GM12878 (cell line): ENCODE results near the gene C10orf67. TPM values are rescaled to one million over a fixed set of nuclear protein-coding genes. Genes with fewer than 3 reads are reported as not detected.

ENCODE experiments used
- ATAC-seq: fragments of 200-7000 bp; cut with Tn5 transposase; 3 replicates; pipeline ENCODE4 v1.9.1; 2020; ENCODE audit warnings: mild to moderate bottlenecking, moderate library complexity
- BruUV-seq: library from RNA; stranded (reverse); fragments of 400-500 nt; replicated peaks from 2 replicates; lab custom pipeline; 2021; lab: Mats Ljungman, UMichigan
- CTCF ChIA-PET: fragments of 300-600 bp; sonication (Branson Sonifier 250); formaldehyde crosslinking; extraction: SDS; loops from one replicate; lab custom pipeline; 2021; ENCODE audit warnings: inconsistent platforms; lab: Yijun Ruan, JAX
- POLR2A ChIA-PET: fragments of 350-600 bp; formaldehyde crosslinking; extraction: SDS; loops from one replicate; lab custom pipeline; 2021; ENCODE audit warnings: inconsistent platforms; lab: Charles Lee
- RAD21 ChIA-PET: fragments of 300-600 bp; sonication (Branson Sonifier 250); formaldehyde crosslinking; loops from one replicate; lab custom pipeline; 2023; ENCODE audit warnings: antibody characterized with exemption; ENCODE audit not compliant: unreplicated experiment; lab: Charles Lee
- SMC1A ChIA-PET: fragments of 300-600 bp; sonication (Branson Sonifier 250); formaldehyde crosslinking; loops from one replicate; lab custom pipeline; 2023; ENCODE audit not compliant: unreplicated experiment, uncharacterized antibody; lab: Charles Lee
- DNase-seq: peaks from one replicate; pipeline ENCODE4 v3.0.0-alpha.2; 2011; ENCODE audit warnings: low read depth, low spot score
- FAIRE-seq: peaks from 3 replicates; lab custom pipeline; 2011; peaks lifted over from hg19 to GRCh38; lab: Jason Lieb, UNC
- H2AFZ ChIP-seq: 2 replicates; pipeline ENCODE4 v1.6.0; 2011; ENCODE audit warnings: low read depth, low read length, control low read depth; ENCODE audit not compliant: control insufficient read depth
- H3K27ac ChIP-seq: 2 replicates; pipeline ENCODE4 v1.5.1; 2011; ENCODE audit warnings: control low read depth; ENCODE audit not compliant: control insufficient read depth, insufficient read depth
- H3K27me3 ChIP-seq, 2 experiments: replicated peaks in 1 of 2; 2 replicates each; pipeline versions ENCODE4 v1.6.0 to v1.6.1; 2011; ENCODE audit warnings: low read length in 1 of 2; ENCODE audit not compliant: control insufficient read depth in 2 of 2, insufficient read depth in 2 of 2
- H3K36me3 ChIP-seq, 2 experiments: 2 replicates each; pipeline ENCODE4 v1.5.1; 2011; ENCODE audit warnings: low read length in 1 of 2; ENCODE audit not compliant: control insufficient read depth in 2 of 2, insufficient read depth in 2 of 2
- H3K4me1 ChIP-seq: 2 replicates; pipeline ENCODE4 v1.6.1; 2011; ENCODE audit warnings: mild to moderate bottlenecking, low read length, moderate library complexity, mixed read lengths; ENCODE audit not compliant: control insufficient read depth, insufficient read depth
- H3K4me2 ChIP-seq: 2 replicates; pipeline ENCODE4 v1.6.0; 2011; ENCODE audit warnings: control low read depth; ENCODE audit not compliant: control insufficient read depth, insufficient read depth
- H3K4me3 ChIP-seq: fragments of 200-600 bp; sonication (generic); 2 replicates; pipeline ENCODE4 v1.5.1; 2016
- H3K79me2 ChIP-seq: 2 replicates; pipeline ENCODE4 v1.6.0; 2011; ENCODE audit warnings: low read length; ENCODE audit not compliant: control insufficient read depth, insufficient read depth
- H3K9ac ChIP-seq: 2 replicates; pipeline ENCODE4 v1.8.0; 2011; ENCODE audit warnings: low read length, control low read depth, mixed read lengths; ENCODE audit not compliant: control insufficient read depth, insufficient read depth
- H3K9me3 ChIP-seq: replicated peaks from 3 replicates; pipeline ENCODE4 v1.5.1; 2011; ENCODE audit warnings: mild to moderate bottlenecking, low read length; ENCODE audit not compliant: control insufficient read depth, insufficient read depth
- H4K20me1 ChIP-seq: 2 replicates; pipeline ENCODE4 v1.6.0; 2011; ENCODE audit not compliant: control insufficient read depth, insufficient read depth
- ASH2L ChIP-seq: fragments of 300-600, 200-600 bp; sonication (generic); IDR thresholded peaks from 2 replicates; pipeline ENCODE4 v1.6.1; 2017; ENCODE audit warnings: low read depth, mild to moderate bottlenecking, borderline replicate concordance
- ATF7 ChIP-seq: fragments of 450-650 bp; IDR thresholded peaks from 2 replicates; pipeline ENCODE4 v1.6.1; 2016; ENCODE audit warnings: low read depth, mild to moderate bottlenecking
- CBFB ChIP-seq: IDR thresholded peaks from 2 replicates; pipeline ENCODE4 v1.6.1; 2016; ENCODE audit warnings: antibody characterized with exemption, low read depth
- E2F8 ChIP-seq: fragments of 450-650 bp; IDR thresholded peaks from 2 replicates; pipeline ENCODE4 v1.6.1; 2018; ENCODE audit warnings: mild to moderate bottlenecking, low read depth, moderate library complexity; ENCODE audit not compliant: partially characterized antibody
- ELK1 ChIP-seq: IDR thresholded peaks from 2 replicates; pipeline ENCODE4 v1.6.1; 2012; ENCODE audit warnings: low read depth, low read length, improper control_type of control experiment
- EZH2 ChIP-seq: IDR thresholded peaks from 2 replicates; pipeline ENCODE4 v1.6.1; 2012; ENCODE audit warnings: low read depth, mild to moderate bottlenecking, control low read depth, inconsistent platforms, low read length, borderline replicate concordance; ENCODE audit not compliant: control insufficient read depth
- KDM1A ChIP-seq: fragments of 200-600 bp; sonication (generic); IDR thresholded peaks from 2 replicates; pipeline ENCODE4 v1.6.1; 2016; ENCODE audit warnings: borderline replicate concordance
- MEF2A ChIP-seq: IDR thresholded peaks from 2 replicates; pipeline ENCODE4 v1.6.1; 2011; ENCODE audit warnings: low read depth, mild to moderate bottlenecking, low read length, moderate library complexity; ENCODE audit not compliant: insufficient read depth
- NRF1 ChIP-seq: conservative IDR thresholded peaks from 2 replicates; pipeline ENCODE4 v1.6.1; 2011; ENCODE audit warnings: mild to moderate bottlenecking, low read depth, low read length, improper control_type of control experiment
- PAX5 ChIP-seq: IDR thresholded peaks from 2 replicates; pipeline ENCODE4 v1.6.1; 2011; ENCODE audit warnings: low read depth, low read length, borderline replicate concordance
- PKNOX1 ChIP-seq: fragments of 450-650 bp; IDR thresholded peaks from 2 replicates; pipeline ENCODE4 v1.6.1; 2016; ENCODE audit warnings: mild to moderate bottlenecking
- RCOR1 ChIP-seq: conservative IDR thresholded peaks from 2 replicates; pipeline ENCODE4 v1.6.1; 2012; ENCODE audit warnings: low read depth, low read length, improper control_type of control experiment
- SIX5 ChIP-seq: IDR thresholded peaks from 2 replicates; pipeline ENCODE4 v1.6.1; 2011; ENCODE audit warnings: mild to moderate bottlenecking, low read depth, low read length, moderate library complexity; ENCODE audit not compliant: severe bottlenecking
- SREBF1 ChIP-seq: IDR thresholded peaks from 2 replicates; pipeline ENCODE4 v1.6.1; 2012; ENCODE audit warnings: mild to moderate bottlenecking, low read length
- TCF3 ChIP-seq: IDR thresholded peaks from 2 replicates; pipeline ENCODE4 v1.6.1; 2012; ENCODE audit warnings: low read depth, mild to moderate bottlenecking, low read length, borderline replicate concordance; ENCODE audit not compliant: insufficient read depth
- ZBTB33 ChIP-seq: fragments of 450-650 bp; IDR thresholded peaks from 2 replicates; pipeline ENCODE4 v1.6.1; 2017; ENCODE audit warnings: mild to moderate bottlenecking
- ZNF207 ChIP-seq: fragments of 450-650 bp; IDR thresholded peaks from 2 replicates; pipeline ENCODE4 v1.6.1; 2014; ENCODE audit warnings: antibody characterized with exemption, mild to moderate bottlenecking, borderline replicate concordance
- ZNF24 ChIP-seq: fragments of 450-650 bp; IDR thresholded peaks from 2 replicates; pipeline ENCODE4 v1.6.1; 2017; ENCODE audit warnings: antibody characterized with exemption, mild to moderate bottlenecking
- ZNF622 ChIP-seq: fragments of 450-650 bp; IDR thresholded peaks from 2 replicates; pipeline ENCODE4 v1.6.1; 2017; ENCODE audit warnings: mild to moderate bottlenecking, inconsistent platforms
- ZSCAN29 ChIP-seq: fragments of 450-650 bp; IDR thresholded peaks from 2 replicates; pipeline ENCODE4 v1.6.1; 2017; ENCODE audit warnings: mild to moderate bottlenecking, moderate library complexity
- WGBS: methylation state at CpG from one replicate; pipeline ENCODE4 v1.1.6; 2016; ENCODE audit warnings: low lambda C conversion rate; ENCODE audit not compliant: insufficient replicate concordance, insufficient coverage; ENCODE audit errors: missing lambda C conversion rate; 5-methylcytosine and 5-hydroxymethylcytosine counted together
- in situ Hi-C: fragments of 300-500 bp; cut with MboI; formaldehyde crosslinking; loops from 9 replicates; pipeline ENCODE4 v1.14.3; 2018; ENCODE audit warnings: mixed read lengths
- intact Hi-C: fragments of 100-400 bp; cut with micrococcal nuclease; formaldehyde crosslinking; loops from one replicate; pipeline ENCODE4 v1.14.2; 2022; ENCODE audit not compliant: unreplicated experiment
- polyA plus RNA-seq, 11 experiments: library from polyadenylated mRNA; depleted of rRNA in 4 of 11; unstranded in 6 of 11; stranded (reverse) in 5 of 11; fragments of >200 nt; fragmentation: Nextera tagmentation in 4 of 11; fragmentation: Illumina TruSeq in 1 of 11; extraction: Ambion mirVana in 4 of 11; extraction: Trizol in 1 of 11; gene quantifications; 1 replicate in 1 of 11; 2 replicates in 10 of 11; pipeline versions ENCODE4 v1.2.1 to v1.2.3, GENCODE V29; 2011 to 2016; ENCODE audit warnings: inconsistent platforms in 2 of 11, missing spikeins in 2 of 11, low read depth in 1 of 11
- total RNA-seq, 4 experiments: library from RNA; depleted of rRNA in 3 of 4; stranded (reverse); fragments of >200 nt in 3 of 4; fragmentation: Illumina TruSeq in 1 of 4; extraction: Trizol in 1 of 4; gene quantifications; 2 replicates each; pipeline versions ENCODE4 v1.2.1 to v1.2.3, GENCODE V29; 2013 to 2021

C10orf67 gene
- total and polyA plus RNA-seq, 10 of the 15 experiments (the other 5 are each of a cell fraction or from before 2014, with no cell fraction given), result 0.06 TPM; not detected in 9

- in situ Hi-C loops, result no loop called here
- BruUV-seq, result no TSS peak
- no peak overlapping the region for H3K27ac ChIP-seq
- DNase-seq (no peak), FAIRE-seq (no peak), ATAC-seq (no peak)
- RAD21 ChIA-PET, result no interaction called here
- 0% methylated on average over 10 of the region's 10 CpGs for WGBS
- H3K9me3 ChIP-seq, result no peaks in the 10 kb centered on the region
- intact Hi-C loops, result no loop called here
- no peak overlapping the region for H3K4me3 ChIP-seq
- CTCF ChIA-PET, result no interaction called here
- POLR2A ChIA-PET, result no interaction called here
- no peaks in the 10 kb centered on the region for H3K36me3 ChIP-seq
- SMC1A ChIA-PET, result no interaction called here
- no peaks in the 10 kb centered on the region for H4K20me1 ChIP-seq
- H3K79me2 ChIP-seq, result no peaks in the 10 kb centered on the region
- H3K9ac ChIP-seq, result no peak overlapping the region
- H3K27me3 ChIP-seq, result peaks cover 0 to 4% of the 10 kb centered on the region in 2 experiments; a peak in 3 of 4 replicates
- TF ChIP-seq ZNF622 (no peak), RCOR1 (no peak), EZH2 (no peak), TCF3 (no peak), PKNOX1 (no peak), ATF7 (no peak), E2F8 (no peak), PAX5 (no peak), MEF2A (no peak), ELK1 (no peak), ZNF207 (no peak), SIX5 (no peak), ZNF24 (no peak), CBFB (no peak), SREBF1 (no peak), ASH2L (no peak), ZBTB33 (no peak), KDM1A (no peak), NRF1 (no peak), ZSCAN29 (no peak)
- H2AFZ ChIP-seq, result no peak overlapping the region
- H3K4me1 ChIP-seq, result no peaks in the 10 kb centered on the region
- no peak overlapping the region for H3K4me2 ChIP-seq
Observed at GRCh38 chr10:23204773-23205172, 139.8 kb downstream of the C10orf67 start.
